Fibroblast of lung (primary cell): ENCODE measurements around the gene WFIKKN1.

Experiments
- CTCF ChIP-seq, 2 donors: IDR thresholded peaks in 1 of 2; conservative IDR thresholded peaks in 1 of 2; 1 replicate in 1 of 2; 2 replicates in 1 of 2; pipeline ENCODE4 v1.5.1; 2011 to 2012; ENCODE audit warnings: low read length in 2 of 2, control low read depth in 1 of 2, inconsistent platforms in 1 of 2, low read depth in 1 of 2, mild to moderate bottlenecking in 1 of 2
- EZH2 ChIP-seq: IDR thresholded peaks from 2 replicates; pipeline ENCODE4 v1.5.1; 2012; ENCODE audit warnings: low read length, control low read depth, mild to moderate bottlenecking; ENCODE audit errors: missing control alignments

GRCh38 chr16:659618-660017 is 28.8 kb downstream of the WFIKKN1 start:
- TF ChIP-seq EZH2 (no peak), CTCF (conservative IDR thresholded peaks at IDR 0.05 in 1 of 2, IDR thresholded peaks at IDR 0.05 in 1 of 2; ENCODE audit: low read depth in 1 of 2, low read length in 2 of 2) (no peak)
